AG09319 (cell line): Measurements from ENCODE around the gene CNEP1R1.

Experiments used
- DNase-seq: peaks from one replicate; pipeline ENCODE4 v3.0.0-alpha.2; 2010; ENCODE audit warnings: low read depth; ENCODE audit errors: extremely low read depth
- TF ChIP-seq, protein P1 (sequence below): IDR thresholded peaks from 2 replicates; pipeline ENCODE4 v1.5.1; 2011; ENCODE audit warnings: low read depth, mild to moderate bottlenecking, inconsistent platforms, low read length, moderate library complexity

Gene CNEP1R1

DNA sequence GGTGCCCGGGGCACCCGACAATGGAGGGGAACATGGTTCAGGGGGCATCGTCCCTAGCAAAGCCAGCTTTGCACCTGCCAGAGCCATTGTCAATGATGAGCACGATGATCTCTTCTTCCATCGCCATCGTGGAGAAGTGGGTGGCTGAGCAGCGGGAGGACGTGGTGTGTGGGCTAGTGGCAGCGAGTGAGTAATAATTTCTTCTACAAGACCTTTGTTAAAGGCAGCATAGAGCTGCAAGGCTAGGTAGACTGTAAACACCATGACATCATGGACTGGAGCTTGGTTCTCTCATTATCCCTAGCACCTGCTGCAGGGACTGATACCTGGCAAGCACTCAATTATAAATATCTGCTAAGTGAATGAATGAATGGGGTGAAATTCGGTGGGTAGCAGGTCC lies 34.1 kb downstream of the CNEP1R1 start:
- DNase-seq = no peak
- TF ChIP-seq, protein P1, sequence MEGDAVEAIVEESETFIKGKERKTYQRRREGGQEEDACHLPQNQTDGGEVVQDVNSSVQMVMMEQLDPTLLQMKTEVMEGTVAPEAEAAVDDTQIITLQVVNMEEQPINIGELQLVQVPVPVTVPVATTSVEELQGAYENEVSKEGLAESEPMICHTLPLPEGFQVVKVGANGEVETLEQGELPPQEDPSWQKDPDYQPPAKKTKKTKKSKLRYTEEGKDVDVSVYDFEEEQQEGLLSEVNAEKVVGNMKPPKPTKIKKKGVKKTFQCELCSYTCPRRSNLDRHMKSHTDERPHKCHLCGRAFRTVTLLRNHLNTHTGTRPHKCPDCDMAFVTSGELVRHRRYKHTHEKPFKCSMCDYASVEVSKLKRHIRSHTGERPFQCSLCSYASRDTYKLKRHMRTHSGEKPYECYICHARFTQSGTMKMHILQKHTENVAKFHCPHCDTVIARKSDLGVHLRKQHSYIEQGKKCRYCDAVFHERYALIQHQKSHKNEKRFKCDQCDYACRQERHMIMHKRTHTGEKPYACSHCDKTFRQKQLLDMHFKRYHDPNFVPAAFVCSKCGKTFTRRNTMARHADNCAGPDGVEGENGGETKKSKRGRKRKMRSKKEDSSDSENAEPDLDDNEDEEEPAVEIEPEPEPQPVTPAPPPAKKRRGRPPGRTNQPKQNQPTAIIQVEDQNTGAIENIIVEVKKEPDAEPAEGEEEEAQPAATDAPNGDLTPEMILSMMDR = no peak

DNA sequence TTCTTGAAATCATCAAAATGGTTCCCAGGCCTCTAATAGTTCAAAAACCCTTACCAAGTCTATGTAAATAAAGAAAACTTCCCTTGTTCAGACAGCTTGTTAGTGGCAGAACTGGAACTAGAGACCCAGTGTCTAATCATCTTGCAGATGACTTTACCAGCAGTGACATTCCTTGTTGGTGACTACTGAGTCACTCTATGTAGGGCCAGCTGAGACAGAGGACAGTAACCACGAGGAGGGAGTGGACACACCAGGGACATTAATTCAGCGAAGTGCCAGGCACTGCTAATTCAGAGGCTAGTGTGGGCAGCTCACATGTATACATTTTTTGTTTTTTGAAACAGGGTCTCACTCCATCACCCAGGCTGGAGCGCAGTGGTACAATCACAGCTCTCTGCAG lies 34.6 kb downstream of the CNEP1R1 start:
- TF ChIP-seq, protein P1 = no peak
- no peak for DNase-seq

DNA sequence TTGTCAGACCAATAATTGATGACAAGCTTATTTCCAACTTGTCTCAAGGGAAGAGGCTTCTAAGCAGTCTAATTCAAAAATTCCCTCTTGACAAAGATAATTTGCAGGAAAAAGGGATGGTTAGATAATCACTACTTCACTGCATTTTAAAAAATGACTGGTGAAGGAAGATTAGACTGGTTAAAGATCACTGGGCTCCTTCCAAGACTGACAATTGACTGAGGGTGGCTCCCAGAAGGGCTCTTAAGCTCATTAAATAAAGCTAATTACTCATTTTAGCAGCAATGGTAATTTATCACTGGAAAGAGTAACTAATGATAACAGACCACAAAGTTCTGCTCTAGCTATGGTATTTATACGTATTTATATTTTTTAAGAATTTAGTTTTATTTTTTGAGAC lies 36.3 kb downstream of the CNEP1R1 start:
- TF ChIP-seq, protein P1 = no peak

DNA sequence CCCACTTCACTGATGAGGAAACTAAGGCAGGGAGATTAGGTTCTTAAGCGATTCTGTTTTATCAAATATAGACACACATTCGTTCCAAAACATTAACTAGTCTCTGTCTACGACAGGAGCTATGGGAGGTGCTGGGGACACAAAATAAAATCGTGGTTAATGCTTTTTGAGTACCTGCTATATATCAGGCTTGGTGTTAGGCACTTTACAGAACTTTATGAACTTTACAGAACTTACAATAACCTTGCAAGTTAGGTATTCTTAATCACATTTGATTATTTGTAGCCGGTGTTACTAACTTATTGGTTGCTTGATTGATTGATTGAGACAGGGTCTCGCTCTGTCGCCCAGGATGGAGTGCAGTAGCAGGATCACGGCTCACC lies 40.2 kb downstream of the CNEP1R1 start:
- TF ChIP-seq, protein P1 = no peak
- no peak for DNase-seq

More for the DNA sequence above, 36.3 kb downstream of the CNEP1R1 start:
- no peak for DNase-seq

DNA sequence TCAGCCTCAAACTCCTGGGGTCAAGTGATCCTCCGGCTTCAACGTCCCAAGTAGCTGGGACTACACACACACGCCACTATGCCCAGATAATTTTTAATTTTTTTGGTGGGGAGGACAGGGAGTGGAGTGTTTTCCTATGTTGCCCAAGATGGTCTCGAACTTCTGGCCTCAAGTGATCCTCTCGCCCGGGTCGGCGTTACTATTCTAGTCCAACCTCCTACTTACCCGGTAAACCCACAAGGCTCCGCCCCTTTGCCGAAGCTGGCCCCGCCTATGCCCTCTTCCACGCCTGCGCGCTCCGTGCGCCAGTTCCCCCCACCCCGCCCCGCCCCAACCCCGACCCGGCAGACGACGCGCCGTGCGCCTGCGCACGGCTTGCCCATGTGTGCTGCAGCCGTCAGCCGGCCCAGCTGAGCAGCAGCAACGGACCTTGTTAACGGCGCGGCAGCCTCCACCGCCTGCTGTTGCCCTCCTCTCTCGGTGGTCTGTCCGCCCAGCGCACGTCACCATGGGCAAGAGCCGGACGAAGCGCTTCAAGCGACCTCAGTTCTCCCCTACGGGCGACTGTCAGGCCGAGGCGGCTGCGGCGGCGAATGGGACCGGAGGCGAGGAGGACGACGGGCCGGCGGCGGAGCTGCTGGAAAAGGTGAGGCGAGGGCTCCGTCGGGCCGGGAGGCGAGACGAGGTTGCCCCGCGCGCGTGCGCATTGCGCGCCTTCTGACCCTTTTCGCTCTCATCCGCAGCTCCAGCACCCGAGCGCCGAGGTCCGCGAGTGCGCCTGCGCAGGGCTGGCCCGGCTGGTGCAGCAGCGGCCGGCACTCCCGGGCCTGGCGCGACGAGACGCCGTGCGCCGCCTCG lies 40.8 kb downstream of the CNEP1R1 start, which contains the start of gene HEATR3:
Gene HEATR3 (plus strand): TSS at position 347 of the 858 bp plus-strand sequence. CDS start 162 bp downstream, at position 509.
- TF ChIP-seq, protein P1 = no peak
- peak; percentile 84 for DNase-seq

DNA sequence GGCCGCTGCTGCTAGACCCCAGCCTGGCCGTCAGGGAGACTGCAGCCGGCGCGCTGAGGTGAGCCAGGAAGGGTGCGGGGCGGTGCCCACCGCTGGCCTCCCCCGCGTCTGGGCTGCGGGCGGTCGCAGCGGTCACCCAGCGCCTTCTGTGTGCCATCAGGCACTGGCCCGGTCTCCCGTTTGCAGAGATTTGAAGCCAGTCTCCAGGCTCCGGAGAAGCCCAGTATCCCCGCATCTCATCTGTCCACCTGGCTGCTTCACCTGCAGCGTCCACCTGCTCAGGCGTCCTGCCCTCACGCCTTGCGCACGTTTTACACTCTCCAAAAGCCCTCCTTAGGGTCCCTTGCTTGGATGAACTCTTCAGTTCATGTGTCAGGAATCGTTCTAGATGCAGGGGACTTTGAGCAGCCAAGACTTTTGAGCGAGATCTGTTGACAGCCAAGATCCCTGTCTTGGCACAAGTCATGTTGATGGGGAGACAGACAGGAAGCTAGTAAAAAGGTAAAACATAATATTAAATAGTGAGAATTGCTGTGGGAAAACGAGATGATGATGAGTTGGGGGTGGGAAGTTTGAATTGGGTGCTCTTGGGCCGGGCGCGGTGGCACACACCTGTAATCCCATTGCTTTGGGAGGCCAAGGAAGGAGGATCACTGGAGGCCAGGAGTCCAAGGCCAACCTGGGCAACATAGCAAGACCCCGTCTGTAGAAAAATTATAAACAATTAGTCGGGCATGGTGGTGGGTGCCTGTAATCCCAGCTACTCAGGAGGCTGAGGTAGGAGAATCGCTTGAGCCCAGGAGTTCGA lies 41.7 kb downstream of the CNEP1R1 start:
- TF ChIP-seq, protein P1 = no peak
- DNase-seq = no peak
